Mesenchymal stem cell (in vitro differentiated cells and primary cell): ENCODE data around the gene ADIPOQ.
"Not testable (repeated sequence)": the region's sequence is repeated elsewhere in the genome, so short reads cannot be mapped to it uniquely, and the experiment has no call there.

ENCODE experiments used
- DNase-seq: peaks from one replicate; pipeline ENCODE4 v3.0.0-alpha.2; 2013
- H2AFZ ChIP-seq: one replicate; pipeline ENCODE4 v1.6.1; 2013; ENCODE audit warnings: low read depth, mild to moderate bottlenecking, control low read depth, inconsistent platforms, low read length, moderate library complexity
- H2AK5ac ChIP-seq: 2 replicates; pipeline ENCODE4 v1.6.1; 2013; ENCODE audit warnings: low read length, moderate library complexity, mild to moderate bottlenecking, inconsistent platforms; ENCODE audit not compliant: severe bottlenecking
- H2BK120ac ChIP-seq: one replicate; pipeline ENCODE4 v1.6.1; 2013; ENCODE audit warnings: low read depth, mild to moderate bottlenecking, inconsistent platforms, low read length, moderate library complexity
- H2BK12ac ChIP-seq, 2 experiments: one replicate each; pipeline ENCODE4 v1.6.1; 2013; ENCODE audit warnings: inconsistent platforms in 2 of 2, low read length in 2 of 2, mild to moderate bottlenecking in 2 of 2, moderate library complexity in 2 of 2, control low read depth in 1 of 2
- H2BK15ac ChIP-seq: one replicate; pipeline ENCODE4 v1.6.1; 2013; ENCODE audit warnings: mild to moderate bottlenecking, low read depth, inconsistent platforms; ENCODE audit not compliant: poor library complexity, severe bottlenecking
- H2BK5ac ChIP-seq: 2 replicates; pipeline ENCODE4 v1.6.1; 2013; ENCODE audit warnings: low read depth, mild to moderate bottlenecking, low read length, control low read depth, inconsistent platforms; ENCODE audit not compliant: poor library complexity, severe bottlenecking
- H3K14ac ChIP-seq, 2 experiments: one replicate each; pipeline ENCODE4 v1.6.1; 2013; ENCODE audit warnings: inconsistent platforms in 2 of 2, low read length in 2 of 2, control low read depth in 1 of 2, mild to moderate bottlenecking in 1 of 2, moderate library complexity in 1 of 2
- H3K18ac ChIP-seq, 2 experiments: one replicate each; pipeline ENCODE4 v1.6.1; 2013; ENCODE audit warnings: inconsistent platforms in 2 of 2, low read length in 2 of 2, control low read depth in 1 of 2, low read depth in 1 of 2, mild to moderate bottlenecking in 1 of 2
- H3K23ac ChIP-seq, 2 experiments: one replicate each; pipeline ENCODE4 v1.6.1; 2013; ENCODE audit warnings: inconsistent platforms in 2 of 2, low read length in 2 of 2, mild to moderate bottlenecking in 2 of 2, moderate library complexity in 2 of 2, control low read depth in 1 of 2
- H3K27ac ChIP-seq: 2 replicates; pipeline ENCODE4 v1.5.1; 2013; ENCODE audit warnings: mild to moderate bottlenecking, moderate library complexity, low read length, control low read depth, inconsistent platforms; ENCODE audit not compliant: poor library complexity, severe bottlenecking
- H3K27me3 ChIP-seq, 2 experiments: 2 replicates each; pipeline versions ENCODE4 v1.6.1 to v1.7.0; 2013; ENCODE audit warnings: low read length in 2 of 2, mild to moderate bottlenecking in 2 of 2, moderate library complexity in 2 of 2, control low read depth in 1 of 2, inconsistent platforms in 1 of 2; ENCODE audit not compliant: control insufficient read depth in 1 of 2, insufficient read depth in 1 of 2
- H3K36me3 ChIP-seq, 2 experiments: 2 replicates each; pipeline versions ENCODE4 v1.6.1 to v1.7.0; 2013; ENCODE audit warnings: low read length in 2 of 2, control low read depth in 1 of 2, inconsistent platforms in 1 of 2, low read depth in 1 of 2, mild to moderate bottlenecking in 1 of 2; ENCODE audit not compliant: insufficient read depth in 2 of 2, control insufficient read depth in 1 of 2
- H3K4ac ChIP-seq, 2 experiments: one replicate each; pipeline ENCODE4 v1.6.1; 2013; ENCODE audit warnings: inconsistent platforms in 2 of 2, low read length in 2 of 2, mild to moderate bottlenecking in 2 of 2, moderate library complexity in 2 of 2, control low read depth in 1 of 2, low read depth in 1 of 2
- H3K4me1 ChIP-seq: 2 replicates; pipeline ENCODE4 v1.6.1; 2013; ENCODE audit warnings: low read depth, low read length, control low read depth; ENCODE audit not compliant: control insufficient read depth, insufficient read depth
- H3K4me2 ChIP-seq: 2 replicates; pipeline ENCODE4 v1.6.1; 2013; ENCODE audit warnings: low read length, mild to moderate bottlenecking, inconsistent platforms; ENCODE audit not compliant: poor library complexity, severe bottlenecking
- H3K4me3 ChIP-seq, 2 experiments: 2 replicates each; pipeline versions ENCODE4 v1.5.1 to v1.7.0; 2013; ENCODE audit warnings: low read length in 2 of 2, mild to moderate bottlenecking in 2 of 2, control low read depth in 1 of 2, low read depth in 1 of 2; ENCODE audit not compliant: insufficient read depth in 1 of 2
- H3K79me1 ChIP-seq: replicated peaks from 2 replicates; pipeline ENCODE4 v1.6.1; 2013; ENCODE audit warnings: mild to moderate bottlenecking, control low read depth, low read length, inconsistent platforms; ENCODE audit not compliant: poor library complexity, severe bottlenecking
- H3K9ac ChIP-seq: 2 replicates; pipeline ENCODE4 v1.7.0; 2013; ENCODE audit warnings: mild to moderate bottlenecking, low read length, moderate library complexity
- H3K9me3 ChIP-seq: 2 replicates; pipeline ENCODE4 v1.7.0; 2013; ENCODE audit warnings: mild to moderate bottlenecking, low read length; ENCODE audit not compliant: control insufficient read depth
- H4K8ac ChIP-seq: one replicate; pipeline ENCODE4 v1.6.1; 2013; ENCODE audit warnings: inconsistent platforms, mild to moderate bottlenecking, low read length, moderate library complexity
- H4K91ac ChIP-seq: one replicate; pipeline ENCODE4 v1.6.1; 2013; ENCODE audit warnings: mild to moderate bottlenecking, low read length, inconsistent platforms
- WGBS: methylation state at CpG from one replicate; pipeline ENCODE4 v1.1.7; 2013; ENCODE audit warnings: mixed read lengths; 5-methylcytosine and 5-hydroxymethylcytosine counted together

Gene ADIPOQ

GRCh38 chr3:186845756-186846155, 3.2 kb downstream of the ADIPOQ start:
- 90% methylated on average over 9 of the region's 10 CpGs for WGBS
- no peak overlapping the region for H3K23ac ChIP-seq
- no peak overlapping the region for H2AFZ ChIP-seq
- no peak overlapping the region for H2BK15ac ChIP-seq
- H3K9me3 ChIP-seq, result no peaks in the 10 kb centered on the region
- no peak overlapping the region for H3K4me2 ChIP-seq
- no peak overlapping the region for H2BK120ac ChIP-seq
- no peak for DNase-seq
- H2BK5ac ChIP-seq, result no peak overlapping the region
- H3K14ac ChIP-seq, result no peak overlapping the region
- no peaks in the 10 kb centered on the region for H3K4me1 ChIP-seq
- no peak overlapping the region for H3K9ac ChIP-seq
- H3K4ac ChIP-seq, result no peak overlapping the region
- H4K91ac ChIP-seq, result no peak overlapping the region
- H3K27ac ChIP-seq, result no peak overlapping the region
- no peak overlapping the region for H3K4me3 ChIP-seq
- H3K79me1 ChIP-seq, result no peaks in the 10 kb centered on the region
- no peaks in the 10 kb centered on the region for H3K36me3 ChIP-seq
- H3K27me3 ChIP-seq, result peaks cover 14 to 52% of the 10 kb centered on the region in 2 experiments
- H2BK12ac ChIP-seq, result no peak overlapping the region
- H2AK5ac ChIP-seq, result no peak overlapping the region
- H4K8ac ChIP-seq, result no peak overlapping the region
- H3K18ac ChIP-seq, result no peak overlapping the region

GRCh38 chr3:186847437-186847836, 4.9 kb downstream of the ADIPOQ start:
- Histone ChIP-seq H3K4ac (no peak overlapping the region), H2AK5ac (no peak overlapping the region), H3K36me3 (no peaks in the 10 kb centered on the region), H3K27ac (no peak overlapping the region), H4K8ac (no peak overlapping the region), H3K18ac (no peak overlapping the region), H3K14ac (no peak overlapping the region), H3K27me3 (peaks cover 14 to 61% of the 10 kb centered on the region in 2 experiments), H4K91ac (no peak overlapping the region), H2BK15ac (no peak overlapping the region), H3K9ac (no peak overlapping the region), H3K23ac (no peak overlapping the region), H3K79me1 (no peaks in the 10 kb centered on the region), H3K9me3 (no peaks in the 10 kb centered on the region), H2AFZ (no peak overlapping the region), H3K4me1 (no peaks in the 10 kb centered on the region), H2BK12ac (no peak overlapping the region), H2BK120ac (no peak overlapping the region), H3K4me2 (no peak overlapping the region), H3K4me3 (no peak overlapping the region), H2BK5ac (no peak overlapping the region)
- DNase-seq, result no peak
- 59% methylated on average over 2 of the region's 2 CpGs for WGBS

GRCh38 chr3:186849374-186849975, 7.0 kb downstream of the ADIPOQ start:
- no peak overlapping the region for H4K91ac ChIP-seq
- no peak overlapping the region for H2BK5ac ChIP-seq
- no peak overlapping the region for H3K9ac ChIP-seq
- H2BK12ac ChIP-seq, result no peak overlapping the region
- H3K14ac ChIP-seq, result no peak overlapping the region
- no peak overlapping the region for H2AK5ac ChIP-seq
- H3K23ac ChIP-seq, result no peak overlapping the region
- no peak overlapping the region for H4K8ac ChIP-seq
- no peak overlapping the region for H3K4me2 ChIP-seq
- H3K27ac ChIP-seq, result no peak overlapping the region
- H2BK15ac ChIP-seq, result no peak overlapping the region
- H2AFZ ChIP-seq, result no peak overlapping the region
- no peak overlapping the region for H3K4me3 ChIP-seq
- no peak overlapping the region for H3K18ac ChIP-seq
- WGBS, result no CpG with 5 or more reads among the region's 1 CpG
- no peak overlapping the region for H3K4ac ChIP-seq
- H2BK120ac ChIP-seq, result no peak overlapping the region
- H3K27me3 ChIP-seq, result peaks cover 14 to 60% of the 10 kb centered on the region in 2 experiments
- H3K9me3 ChIP-seq, result no peaks in the 10 kb centered on the region
- H3K4me1 ChIP-seq, result no peaks in the 10 kb centered on the region
- no peaks in the 10 kb centered on the region for H3K79me1 ChIP-seq
- peak; percentile 40 for DNase-seq
- no peaks in the 10 kb centered on the region for H3K36me3 ChIP-seq

- not testable (repeated sequence) for H3K23ac ChIP-seq, H3K79me1 ChIP-seq, H4K8ac ChIP-seq, H3K9ac ChIP-seq, H3K27ac ChIP-seq, H2BK5ac ChIP-seq, H2BK120ac ChIP-seq, H2BK12ac ChIP-seq, H4K91ac ChIP-seq, H3K18ac ChIP-seq, H3K9me3 ChIP-seq, H2AK5ac ChIP-seq, H3K4ac ChIP-seq, H3K36me3 ChIP-seq, DNase-seq, H3K4me1 ChIP-seq, H2AFZ ChIP-seq, H3K14ac ChIP-seq, H2BK15ac ChIP-seq, H3K4me3 ChIP-seq, H3K4me2 ChIP-seq
- WGBS, result 95% methylated on average over 3 of the region's 3 CpGs
- peaks cover 2 to 49% of the 10 kb centered on the region in 2 experiments for H3K27me3 ChIP-seq
Measured at GRCh38 chr3:186851835-186852234, 9.3 kb downstream of the ADIPOQ start.
